HG03103 (cell line): ENCODE data around the gene PAX6.

Source experiments
- ATAC-seq: cut with Tn5 transposase; IDR thresholded peaks from one replicate; pipeline ENCODE4 v1.9.1; 2021; ENCODE audit warnings: low read depth; ENCODE audit not compliant: unreplicated experiment

Gene PAX6

DNA sequence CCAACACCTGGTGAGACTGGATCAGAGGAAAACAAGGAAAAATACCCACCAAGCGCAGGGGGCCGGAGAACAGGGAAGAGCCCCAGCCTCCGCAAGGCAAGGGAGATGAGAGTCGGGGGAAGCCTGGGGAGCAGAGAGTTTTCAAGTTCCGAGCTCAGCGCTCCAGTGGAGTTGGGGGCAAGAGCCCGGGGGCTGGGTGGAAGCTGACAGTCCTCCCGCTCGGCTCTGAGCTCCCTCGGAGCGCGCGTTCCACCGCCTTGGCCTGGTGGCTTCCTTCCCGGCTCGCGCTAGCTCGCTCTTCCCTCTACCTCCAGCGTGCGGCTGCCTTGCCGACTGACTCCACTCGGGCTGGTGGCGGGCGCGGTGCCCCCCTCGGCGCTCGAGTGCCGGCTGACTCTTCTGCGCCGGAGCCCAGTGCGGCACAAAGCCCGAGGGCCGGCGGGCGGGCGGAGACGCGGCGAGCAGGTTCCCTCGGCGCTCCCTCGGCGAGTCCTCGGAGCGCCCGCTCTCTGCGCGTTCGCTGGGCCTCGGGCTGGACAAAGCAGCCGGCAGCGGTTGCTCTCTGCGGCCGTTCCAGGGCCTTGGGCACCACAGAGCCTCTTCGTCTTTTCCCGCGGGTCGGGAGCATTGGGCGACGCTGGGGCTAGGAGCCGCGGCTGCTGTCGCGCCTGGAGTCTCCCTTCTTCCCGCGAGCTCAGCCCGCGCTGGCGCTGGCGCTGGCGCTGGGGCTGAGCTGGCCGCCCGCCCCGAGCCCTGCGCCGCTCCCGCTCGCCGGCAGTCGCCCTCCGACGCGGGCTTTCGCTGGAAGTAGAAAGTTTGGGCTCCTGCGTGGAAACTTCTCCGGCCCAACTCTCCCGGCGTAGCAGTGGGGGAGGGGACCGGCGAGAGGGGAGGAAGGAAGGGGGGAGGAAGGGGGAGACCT lies 1.0 kb downstream of the PAX6 start:
- no peak for ATAC-seq

DNA sequence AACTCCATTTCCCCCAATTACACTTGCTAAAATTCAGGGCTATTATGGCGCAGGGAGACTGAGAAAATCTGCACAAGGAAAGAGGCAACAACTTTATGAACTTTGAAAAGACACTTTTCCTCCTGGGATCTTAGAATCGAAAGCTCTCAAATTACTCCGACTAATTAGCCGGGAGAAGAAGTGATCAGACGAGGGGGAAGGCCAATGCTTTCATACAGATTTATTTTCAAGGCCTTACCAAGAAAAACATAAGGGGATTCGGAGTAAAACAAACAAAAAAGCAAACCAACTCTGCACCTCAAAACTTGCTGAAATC lies 1.6 kb downstream of the PAX6 start:
- no peak for ATAC-seq

DNA sequence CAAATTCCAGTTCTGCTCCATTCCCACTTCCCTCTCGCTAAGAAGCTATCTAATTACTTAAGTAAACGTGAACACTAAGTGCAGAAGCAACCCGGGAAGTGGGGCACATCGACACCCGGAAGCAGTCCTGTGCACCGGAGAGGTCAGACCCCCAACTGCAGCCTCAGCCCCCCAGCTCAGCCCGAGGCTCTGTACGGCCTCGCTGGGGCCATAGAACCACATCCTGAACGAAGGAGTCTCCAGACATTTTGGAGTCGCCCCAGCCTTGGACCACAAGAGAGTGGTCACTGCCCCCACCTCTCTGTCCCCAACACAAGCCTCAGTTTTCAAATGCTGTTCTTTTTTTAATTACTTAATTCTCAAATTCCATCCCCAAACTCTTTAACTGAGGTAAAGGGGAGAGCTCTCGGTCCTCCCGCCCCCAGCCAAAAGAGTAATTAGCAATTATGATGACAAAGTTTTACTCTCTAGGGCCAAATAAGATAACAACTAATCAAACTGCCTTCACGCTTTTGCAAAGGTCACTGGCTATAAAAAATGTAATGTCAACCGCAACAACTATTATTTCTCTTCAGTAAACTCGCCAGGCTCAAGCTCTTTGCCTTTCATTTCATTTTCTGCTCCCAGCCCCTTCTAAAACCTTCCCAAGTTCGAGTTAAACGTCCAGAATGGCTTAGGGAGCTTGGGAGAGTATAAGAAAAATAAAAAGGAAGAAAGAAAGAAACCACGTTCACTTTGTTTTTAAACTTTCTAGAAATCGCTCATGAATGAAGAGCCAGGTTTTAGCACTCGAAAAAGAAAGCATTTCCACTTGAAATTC lies 2.2 kb downstream of the PAX6 start:
- ATAC-seq = no peak

DNA sequence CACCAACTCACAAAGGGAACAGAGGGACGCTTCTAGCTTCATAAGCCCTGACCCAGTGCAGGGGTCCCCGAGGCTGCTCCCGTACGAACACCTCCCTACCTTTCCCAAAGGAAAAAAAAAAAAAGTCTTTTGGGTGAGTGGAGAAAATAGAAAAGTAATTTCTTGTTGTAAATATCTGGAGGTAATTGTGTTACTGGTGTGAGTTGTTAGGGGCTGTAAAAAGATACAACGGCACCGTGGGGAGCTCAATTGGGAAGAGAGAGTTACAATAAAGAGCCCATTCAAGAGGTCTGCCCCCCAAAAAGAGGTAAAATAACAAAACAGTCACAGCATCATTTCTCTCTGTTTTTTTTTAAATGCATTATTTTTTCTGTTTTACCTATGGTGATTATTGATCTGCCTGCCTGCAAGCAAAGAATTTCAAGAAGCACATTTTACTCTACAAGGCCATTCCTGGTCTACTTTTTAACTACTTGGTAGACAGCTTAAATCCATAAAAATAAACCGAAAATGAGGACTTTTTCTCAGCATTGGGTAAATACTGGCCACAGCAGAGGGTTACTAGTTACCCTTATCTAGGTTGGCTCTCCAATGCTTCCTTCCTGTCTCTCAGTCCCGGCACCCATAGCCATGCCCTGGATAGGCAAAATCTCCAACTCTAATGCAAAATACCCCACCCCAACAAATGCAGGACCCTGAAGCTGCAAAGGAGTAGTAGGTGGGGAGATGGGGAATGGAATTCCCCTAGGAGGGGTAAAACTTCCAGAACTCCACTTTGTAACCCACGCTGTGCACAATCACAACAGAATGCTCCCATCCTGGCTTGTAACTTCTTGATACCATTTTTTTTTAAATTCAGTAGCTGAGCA lies 3.1 kb downstream of the PAX6 start:
- no peak for ATAC-seq

DNA sequence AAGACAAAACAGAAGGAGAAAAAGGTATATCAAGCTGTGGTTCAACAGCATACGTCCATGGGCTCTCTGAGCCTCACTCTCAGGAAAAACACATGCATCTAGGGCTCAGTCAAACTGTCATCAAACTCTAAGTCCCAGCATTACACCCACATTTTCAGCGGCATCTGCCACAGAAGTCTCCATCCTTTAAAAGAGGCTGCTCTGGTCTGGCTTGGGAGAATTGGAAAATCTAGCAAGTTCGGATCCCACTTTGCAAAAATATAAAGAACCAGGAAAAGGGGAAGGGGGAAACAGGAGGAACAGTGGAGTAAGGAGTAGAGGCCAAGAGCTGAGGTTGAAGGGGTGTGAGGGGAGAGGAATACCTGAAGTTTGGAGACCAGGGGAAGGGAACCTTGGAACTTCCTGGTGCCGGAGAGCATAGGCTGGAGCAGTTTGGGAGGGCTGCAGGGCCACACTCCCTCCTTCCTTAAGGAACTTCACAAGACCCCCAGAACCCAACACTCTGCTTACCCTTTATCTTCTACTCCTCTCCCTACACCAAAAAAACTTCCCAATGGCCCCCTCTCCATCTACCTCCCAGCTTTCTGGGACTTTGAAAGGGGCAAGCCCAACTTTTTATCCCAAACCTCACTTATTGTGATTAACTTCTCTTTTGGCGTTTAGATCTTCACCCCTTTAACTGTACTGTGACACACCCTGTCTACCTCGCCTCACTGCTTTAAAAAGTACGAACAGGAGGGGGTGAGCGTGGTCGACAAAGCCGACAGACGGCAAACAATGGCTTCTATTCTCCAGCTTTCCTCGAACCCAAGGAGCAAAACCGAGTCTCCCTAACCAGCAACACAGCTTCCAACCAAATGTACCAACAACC lies 4.0 kb downstream of the PAX6 start:
- no peak for ATAC-seq

DNA sequence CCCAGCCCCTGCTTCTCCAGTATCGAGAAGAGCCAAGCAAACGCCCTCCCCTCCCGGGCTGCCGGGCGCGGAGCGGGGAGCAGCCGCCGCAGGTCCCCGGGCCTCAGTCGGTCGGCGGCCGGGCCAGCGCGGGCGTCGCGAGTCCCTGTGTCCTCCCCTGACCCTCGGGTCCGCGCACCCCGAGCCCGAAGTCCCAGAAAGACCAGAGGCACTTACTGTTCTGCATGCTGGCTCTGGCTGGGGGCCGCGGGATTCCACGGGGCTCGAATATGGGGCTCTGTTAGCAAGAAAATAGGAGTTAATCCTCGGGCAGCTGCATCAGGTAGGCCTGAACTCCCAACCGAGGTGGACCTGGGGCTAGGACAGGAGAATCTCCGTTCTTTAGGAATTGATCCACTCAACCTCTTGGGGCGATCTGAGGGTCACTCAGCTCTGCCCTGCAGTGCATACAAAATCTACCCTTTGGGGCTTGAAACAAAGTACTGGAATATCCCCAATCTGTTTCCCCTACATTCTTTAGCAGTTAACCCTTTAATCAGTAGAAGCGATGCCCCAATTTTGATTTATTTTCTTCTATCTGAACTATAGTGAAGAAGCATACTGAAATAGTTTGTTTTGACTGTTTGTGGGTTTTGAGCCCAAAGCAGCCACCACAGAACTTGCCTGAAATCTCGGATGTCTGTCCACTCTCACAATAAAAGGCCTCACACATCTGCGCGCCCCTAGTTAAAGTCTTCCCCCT lies 4.8 kb downstream of the PAX6 start:
- no peak for ATAC-seq

DNA sequence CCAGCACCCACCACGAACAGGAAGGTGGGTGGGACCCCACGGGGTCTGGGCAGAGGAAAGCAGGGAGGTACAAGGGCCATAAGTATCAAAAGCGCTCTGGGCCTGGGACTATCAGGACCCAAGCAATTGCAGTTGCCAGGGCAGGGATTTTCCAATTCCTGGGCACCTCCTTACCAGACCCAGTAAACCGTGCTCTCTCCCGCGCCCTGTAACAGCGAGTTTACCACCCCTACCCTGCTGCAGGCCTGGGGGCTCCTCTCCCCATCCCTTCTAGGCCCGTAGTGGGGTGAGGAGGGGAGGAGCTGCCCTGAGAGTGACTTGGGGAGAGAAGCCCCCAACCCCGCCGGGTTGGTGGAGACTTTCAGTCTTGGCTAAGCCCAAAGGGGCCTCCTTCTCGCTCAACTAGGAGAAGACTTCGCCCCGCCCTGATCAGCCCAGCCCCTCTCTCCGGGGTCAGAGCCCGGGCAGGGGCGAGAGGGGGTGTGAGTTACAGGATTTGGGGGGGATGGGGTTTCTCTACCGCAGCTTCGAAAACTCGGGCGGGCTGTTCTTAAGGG lies 5.4 kb downstream of the PAX6 start:
- no peak for ATAC-seq

DNA sequence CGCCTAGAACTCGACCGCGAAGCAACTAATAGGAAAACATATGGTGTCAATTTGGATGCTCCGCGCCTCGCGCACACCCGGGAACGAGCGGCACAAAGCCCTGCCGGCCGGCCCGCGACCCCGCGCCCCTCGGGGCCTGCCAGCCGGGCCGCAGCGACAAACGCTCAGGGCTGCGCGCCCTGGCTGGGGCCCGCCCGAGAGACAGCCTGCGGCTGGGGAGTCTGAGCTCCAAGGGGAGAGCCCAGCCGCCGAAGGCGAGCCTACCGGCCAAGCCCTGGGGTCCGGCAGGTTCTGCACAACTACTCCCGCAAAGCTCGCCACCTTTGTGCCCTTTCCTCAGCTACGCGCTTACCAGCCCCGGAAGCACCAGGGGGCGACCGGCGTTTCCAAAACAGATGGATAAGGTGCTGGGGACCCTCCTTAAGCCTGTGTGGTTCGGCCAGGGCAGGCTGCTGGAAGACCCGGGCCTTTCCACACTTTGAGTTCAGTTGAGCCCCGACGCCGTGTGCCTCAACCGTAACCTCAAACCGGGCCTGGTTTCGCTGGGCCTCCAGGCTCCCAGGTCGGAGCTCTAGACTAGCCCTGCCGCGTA lies 6.0 kb downstream of the PAX6 start:
- ATAC-seq = no peak

DNA sequence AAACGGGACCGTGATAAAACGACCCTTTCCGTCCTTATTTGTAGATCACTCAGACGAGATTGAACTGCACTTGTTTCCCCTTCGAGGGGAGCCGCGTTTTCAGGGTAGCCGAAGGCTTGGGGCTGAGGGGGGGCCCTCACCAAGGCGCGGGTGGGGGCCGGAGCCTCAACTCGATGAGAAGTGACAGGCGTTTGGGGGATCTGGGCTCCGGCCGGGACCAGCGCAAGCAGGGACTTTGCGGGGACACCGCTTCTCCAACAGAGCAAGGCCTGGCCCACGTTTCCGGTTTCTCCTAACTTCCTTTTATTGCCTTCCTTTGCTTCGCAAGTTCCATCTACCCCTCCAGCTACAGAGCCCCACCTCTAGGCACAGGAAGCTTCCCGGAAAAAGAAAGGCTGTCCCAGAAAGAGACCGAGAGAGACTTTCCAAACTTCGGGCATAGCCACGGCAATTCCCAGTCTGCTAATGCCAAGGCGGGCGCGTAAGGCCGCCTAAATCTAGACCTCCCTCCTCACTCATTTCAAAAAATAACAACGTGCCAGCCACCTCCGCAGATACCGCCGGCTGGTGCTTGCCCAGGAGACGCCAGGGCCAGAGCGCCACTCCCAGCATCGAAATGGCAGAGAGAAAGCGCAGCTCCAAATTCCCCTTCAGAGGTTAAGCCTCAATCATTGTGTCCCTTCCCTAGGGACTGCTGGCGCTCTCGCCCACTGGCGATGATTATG lies 6.6 kb downstream of the PAX6 start:
- ATAC-seq = no peak

DNA sequence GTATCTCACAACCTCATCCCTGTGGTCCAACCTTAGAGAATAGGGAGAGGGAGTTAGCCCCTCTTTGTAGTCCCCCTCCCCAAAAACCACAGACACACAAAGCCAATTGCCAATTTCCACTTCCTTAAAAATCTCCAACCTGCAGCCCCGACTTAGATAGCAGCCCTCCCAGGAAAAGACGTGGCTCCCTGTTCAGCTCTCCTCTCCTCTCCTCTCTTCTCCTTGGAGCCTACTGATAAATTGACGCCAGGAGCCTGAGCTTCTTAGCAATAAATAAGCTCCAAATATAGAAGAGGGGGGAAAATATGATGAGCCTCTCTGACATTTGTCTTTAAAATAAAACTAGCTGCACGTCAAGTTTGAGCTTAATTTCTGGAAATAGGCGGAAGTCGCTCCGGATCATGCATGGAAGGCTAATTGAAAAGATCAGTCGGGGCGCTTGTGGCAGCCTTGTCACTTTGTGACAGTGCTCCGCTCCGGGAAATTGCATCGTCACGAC lies 7.3 kb downstream of the PAX6 start:
- ATAC-seq = no peak

DNA sequence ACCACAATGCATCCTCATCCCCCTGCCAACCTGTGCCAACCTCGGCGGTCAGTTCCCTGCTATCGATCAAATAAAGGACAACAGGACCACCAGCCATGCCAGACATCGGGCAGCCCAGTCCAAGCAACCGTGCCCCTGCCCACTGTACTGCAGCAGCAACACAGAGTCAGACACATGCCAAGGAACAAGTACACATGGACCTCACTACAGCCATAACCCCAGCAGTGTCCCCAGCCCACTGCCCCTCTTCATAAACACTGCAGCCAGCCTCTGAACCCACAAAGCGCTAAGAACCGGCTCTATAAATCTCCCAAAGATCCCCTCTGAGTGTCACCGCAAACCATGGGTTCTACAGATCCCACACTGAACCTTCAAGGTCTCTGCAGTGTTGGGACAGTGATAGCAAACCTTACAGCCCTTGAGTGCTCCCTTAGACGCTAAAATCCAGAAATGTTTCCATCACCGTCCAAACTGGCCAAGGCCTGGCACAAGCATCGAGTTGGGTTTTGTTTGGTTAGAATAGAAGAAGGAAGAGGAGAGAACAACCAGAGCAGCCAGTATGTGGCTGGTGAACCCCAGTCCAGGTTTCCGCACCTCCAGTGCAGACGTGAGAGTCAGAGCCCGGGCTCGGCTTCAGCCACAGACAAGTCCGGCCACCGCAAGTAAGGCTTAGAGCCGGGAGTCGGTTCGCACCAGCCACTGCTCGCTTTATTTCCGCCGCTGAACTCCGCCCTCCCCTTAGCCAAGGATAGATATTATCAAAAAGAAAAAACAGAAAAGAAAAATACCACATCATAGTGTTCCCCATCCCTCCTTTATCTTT lies 7.9 kb downstream of the PAX6 start:
- no peak for ATAC-seq

DNA sequence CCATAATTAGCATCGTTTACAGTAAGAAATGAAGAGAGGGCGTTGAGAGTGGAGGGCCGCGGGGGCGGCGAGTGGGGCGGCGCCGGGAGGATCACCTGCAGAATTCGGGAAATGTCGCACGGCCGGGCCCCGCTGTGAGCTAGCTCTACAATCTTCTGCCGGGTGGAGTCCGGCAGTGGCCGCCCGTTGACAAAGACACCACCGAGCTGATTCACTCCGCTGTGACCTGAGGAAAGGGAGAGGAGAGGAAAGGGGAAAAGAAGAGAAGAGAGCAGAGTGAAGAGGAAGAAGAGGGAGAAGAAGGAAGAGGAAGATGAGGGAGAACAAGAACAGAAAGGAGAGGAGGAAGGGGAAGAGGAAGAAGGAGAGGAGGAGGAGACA lies 8.5 kb downstream of the PAX6 start:
- ATAC-seq = no peak

DNA sequence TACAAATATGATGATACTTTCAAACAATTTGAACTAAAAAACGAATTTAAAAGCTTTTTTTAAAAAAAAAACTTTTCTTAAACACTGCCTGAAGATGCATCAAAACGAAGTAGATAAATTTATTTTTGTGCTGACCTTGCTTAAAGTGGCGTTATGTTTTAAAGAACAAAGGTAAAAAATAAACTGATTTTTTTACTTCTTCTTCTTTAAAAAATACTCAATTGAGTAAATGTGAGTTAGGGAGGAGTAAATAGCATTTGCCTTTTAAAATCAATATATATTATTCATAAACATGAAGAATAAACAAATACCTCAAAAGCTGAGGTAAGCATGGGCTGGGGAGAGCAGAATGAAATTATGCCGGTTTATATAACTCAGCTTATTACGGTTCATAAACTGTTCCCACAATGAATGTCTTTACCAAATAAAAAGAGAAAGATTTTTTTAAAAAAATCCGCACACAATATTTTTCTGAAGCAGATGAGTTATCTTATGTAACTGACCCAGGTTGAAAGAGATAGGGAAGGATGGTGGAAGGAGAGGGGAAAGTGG lies 9.0 kb downstream of the PAX6 start:
- ATAC-seq = no peak

DNA sequence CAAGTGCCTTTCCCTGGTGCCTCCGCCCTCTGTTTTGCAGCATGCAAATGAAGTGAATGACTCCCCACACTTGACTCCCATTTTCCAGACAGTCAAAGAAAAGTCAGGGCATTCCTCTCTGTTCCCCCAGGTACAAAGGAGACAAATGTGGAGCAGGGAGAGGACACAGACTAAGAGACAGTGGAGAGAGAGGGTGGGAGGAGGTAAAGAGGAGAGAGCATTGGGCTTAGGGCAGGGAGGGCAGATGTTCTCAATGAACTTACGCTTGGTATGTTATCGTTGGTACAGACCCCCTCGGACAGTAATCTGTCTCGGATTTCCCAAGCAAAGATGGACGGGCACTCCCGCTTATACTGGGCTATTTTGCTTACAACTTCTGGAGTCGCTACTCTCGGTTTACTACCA lies 9.8 kb downstream of the PAX6 start:
- no peak for ATAC-seq

DNA sequence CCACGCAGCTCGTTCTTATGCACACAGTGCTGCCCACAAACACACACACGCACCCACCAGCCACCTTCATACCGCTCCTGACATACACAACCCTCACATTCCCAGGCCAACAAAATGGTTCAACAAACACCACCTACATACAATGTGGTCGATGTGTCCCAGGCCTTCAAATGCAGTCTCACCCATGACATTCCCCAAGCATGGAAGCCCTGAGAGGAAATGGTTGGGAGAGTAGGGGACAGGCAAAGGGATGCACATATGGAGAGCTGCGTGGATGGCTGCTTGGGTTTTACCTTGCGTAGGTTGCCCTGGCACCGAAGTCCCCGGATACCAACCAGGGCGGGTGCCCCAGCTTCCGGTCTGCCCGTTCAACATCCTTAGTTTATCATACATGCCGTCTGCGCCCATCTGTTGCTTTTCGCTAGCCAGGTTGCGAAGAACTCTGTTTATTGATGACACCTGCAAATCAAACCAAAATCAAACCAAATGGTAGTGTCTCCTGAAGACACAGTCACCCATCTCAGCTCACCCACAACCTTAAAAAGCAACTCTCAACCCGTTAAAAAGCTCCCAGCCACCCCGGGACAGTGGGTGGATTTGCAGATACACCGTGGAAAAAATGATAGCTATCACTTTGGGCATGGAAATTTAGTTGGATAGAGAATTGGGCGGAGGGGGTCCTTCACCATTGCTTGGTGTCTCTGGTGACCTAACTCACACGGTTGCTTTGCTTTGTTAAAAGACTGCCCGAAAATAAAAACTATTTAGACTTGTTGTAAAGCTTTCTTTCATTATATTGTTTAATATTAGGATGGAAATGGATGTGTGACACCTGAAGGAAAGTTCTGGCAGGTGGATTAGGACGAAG lies 10.5 kb downstream of the PAX6 start:
- no peak for ATAC-seq
